ENCODE data around the gene MACF1. TPM values are rescaled to one million over a fixed set of nuclear protein-coding genes. Genes with fewer than 3 reads are reported as not detected.
"Not testable (repeated sequence)": the region's sequence is repeated elsewhere in the genome, so short reads cannot be mapped to it uniquely, and the experiment has no call there.

Gene MACF1
- total RNA-seq, 1 experiment from 2014 or later = 190 TPM

DNA sequence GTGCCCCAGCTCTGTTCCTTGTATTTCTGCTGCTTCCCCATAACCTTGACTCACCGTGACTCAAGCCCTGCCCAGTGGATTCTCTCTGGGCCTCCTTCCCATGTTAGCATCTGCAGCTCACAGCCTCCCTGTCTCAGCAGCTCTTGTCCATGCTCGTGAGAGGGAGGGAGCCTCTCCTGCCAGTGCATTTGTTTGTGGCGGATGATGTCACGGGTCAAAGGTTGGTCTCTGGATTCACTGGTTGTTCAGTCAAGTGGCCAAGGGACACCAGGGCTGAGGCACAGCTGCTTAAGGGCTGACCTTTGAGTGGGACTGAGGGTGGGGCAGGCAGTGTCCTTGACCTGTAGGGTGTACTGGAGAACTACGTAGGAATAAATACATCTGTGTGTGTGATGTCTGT is 314.9 kb downstream of the MACF1 start:
- not testable (repeated sequence) for H4K20me1 ChIP-seq (ENCODE audit: control insufficient read depth, insufficient read depth, insufficient read length); H3K27ac Mint-ChIP-seq; H3K18ac ChIP-seq (ENCODE audit: insufficient read length, low read depth, low read length); H3K79me2 ChIP-seq (ENCODE audit: insufficient read depth, low read length); H2BK15ac ChIP-seq (ENCODE audit: low read depth, low read length); H3K27me3 ChIP-seq (ENCODE audit: insufficient read depth, low read length); H2BK20ac ChIP-seq (ENCODE audit: low read depth, low read length, poor library complexity, severe bottlenecking); H2AFZ ChIP-seq (ENCODE audit: low read length); H3K9ac ChIP-seq (ENCODE audit: extremely low read depth, insufficient read length, low read length); H2BK5ac ChIP-seq (ENCODE audit: insufficient read length, low read length); H2BK12ac ChIP-seq (ENCODE audit: insufficient read length, low read depth, low read length); H3K4me3 Mint-ChIP-seq; H3K9me3 Mint-ChIP-seq; H3K36me3 Mint-ChIP-seq (ENCODE audit: insufficient read depth in 1 of 3, low read depth in 3 of 3); H3T11ph ChIP-seq (ENCODE audit: low read length); H3K23ac ChIP-seq (ENCODE audit: insufficient read length, low read depth, low read length); H4K8ac ChIP-seq (replicated peaks; ENCODE audit: insufficient read length, low read depth, low read length); H2BK120ac ChIP-seq (ENCODE audit: low read depth, low read length, poor library complexity, severe bottlenecking); H3K56ac ChIP-seq (ENCODE audit: insufficient read length, low read depth, low read length); H4K5ac ChIP-seq (ENCODE audit: insufficient read length, low read depth, low read length); H2AK5ac ChIP-seq (ENCODE audit: insufficient read length, low read length); H3K79me1 ChIP-seq (ENCODE audit: insufficient read depth, low read depth, low read length, poor library complexity, severe bottlenecking); H3K4me1 ChIP-seq (ENCODE audit: insufficient read depth, low read length); H4K91ac ChIP-seq (ENCODE audit: insufficient read length, low read depth, low read length); H3K4me1 Mint-ChIP-seq; H3K9me3 ChIP-seq (ENCODE audit: control insufficient read depth, low read depth, low read length); H3K4ac ChIP-seq (ENCODE audit: low read depth, low read length); H3K27ac ChIP-seq (ENCODE audit: insufficient read length, low read depth, low read length); H3K4me2 ChIP-seq (ENCODE audit: insufficient read depth, insufficient read length, low read length); H3K14ac ChIP-seq (ENCODE audit: insufficient read depth, low read length); DNase-seq; H3K23me2 ChIP-seq (ENCODE audit: insufficient read length, low read depth, low read length, poor library complexity, severe bottlenecking)
- H3K27me3 Mint-ChIP-seq (ENCODE audit: low read depth) = peaks cover 11% of the 10 kb centered on the region
- WGBS (ENCODE audit: extremely low coverage, insufficient read length, low lambda C conversion rate) = no CpG with 5 or more reads among the region's 5 CpGs

DNA sequence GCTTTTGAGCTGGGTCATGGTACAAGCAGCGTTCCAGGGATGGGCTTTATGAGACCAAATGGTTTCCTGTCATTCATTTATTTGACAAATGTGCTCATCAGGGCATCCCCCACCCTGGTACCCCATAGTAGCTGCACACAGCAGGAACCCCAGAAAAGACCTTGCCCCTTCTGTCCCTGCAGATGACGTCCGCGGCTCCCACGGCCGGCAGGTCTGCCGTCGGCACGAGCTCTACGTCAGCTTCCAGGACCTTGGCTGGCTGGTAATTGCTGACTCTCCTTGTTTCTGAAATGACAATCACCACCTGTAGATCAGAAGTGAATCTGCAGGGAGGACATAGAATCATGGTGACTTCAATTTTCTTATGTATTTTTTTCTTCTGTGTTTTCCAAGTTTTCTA is 317.7 kb downstream of the MACF1 start:
- not testable (repeated sequence) for DNase-seq; H4K91ac ChIP-seq (ENCODE audit: insufficient read length, low read depth, low read length); H3K36me3 Mint-ChIP-seq (ENCODE audit: insufficient read depth in 1 of 3, low read depth in 3 of 3); H2BK120ac ChIP-seq (ENCODE audit: low read depth, low read length, poor library complexity, severe bottlenecking); H3K27me3 Mint-ChIP-seq (ENCODE audit: low read depth); H3K4me2 ChIP-seq (ENCODE audit: insufficient read depth, insufficient read length, low read length); H2AFZ ChIP-seq (ENCODE audit: low read length); H4K8ac ChIP-seq (replicated peaks; ENCODE audit: insufficient read length, low read depth, low read length); H3K56ac ChIP-seq (ENCODE audit: insufficient read length, low read depth, low read length); H3K4me3 Mint-ChIP-seq; H3K14ac ChIP-seq (ENCODE audit: insufficient read depth, low read length); H4K5ac ChIP-seq (ENCODE audit: insufficient read length, low read depth, low read length); H3T11ph ChIP-seq (ENCODE audit: low read length); H3K23me2 ChIP-seq (ENCODE audit: insufficient read length, low read depth, low read length, poor library complexity, severe bottlenecking); H3K9me3 Mint-ChIP-seq; H4K20me1 ChIP-seq (ENCODE audit: control insufficient read depth, insufficient read depth, insufficient read length); H2BK12ac ChIP-seq (ENCODE audit: insufficient read length, low read depth, low read length); H3K4me1 ChIP-seq (ENCODE audit: insufficient read depth, low read length); H2BK5ac ChIP-seq (ENCODE audit: insufficient read length, low read length); H2AK5ac ChIP-seq (ENCODE audit: insufficient read length, low read length); H3K4me1 Mint-ChIP-seq; H3K9ac ChIP-seq (ENCODE audit: extremely low read depth, insufficient read length, low read length); H3K27me3 ChIP-seq (ENCODE audit: insufficient read depth, low read length); H3K27ac Mint-ChIP-seq; H3K4ac ChIP-seq (ENCODE audit: low read depth, low read length); H3K23ac ChIP-seq (ENCODE audit: insufficient read length, low read depth, low read length); H3K9me3 ChIP-seq (ENCODE audit: control insufficient read depth, low read depth, low read length); H3K27ac ChIP-seq (ENCODE audit: insufficient read length, low read depth, low read length); H2BK15ac ChIP-seq (ENCODE audit: low read depth, low read length); H3K79me1 ChIP-seq (ENCODE audit: insufficient read depth, low read depth, low read length, poor library complexity, severe bottlenecking); H3K79me2 ChIP-seq (ENCODE audit: insufficient read depth, low read length); H2BK20ac ChIP-seq (ENCODE audit: low read depth, low read length, poor library complexity, severe bottlenecking); H3K18ac ChIP-seq (ENCODE audit: insufficient read length, low read depth, low read length)
- WGBS (ENCODE audit: extremely low coverage, insufficient read length, low lambda C conversion rate) = no CpG with 5 or more reads among the region's 10 CpGs
